GM12878 (cell line): ENCODE measurements around the gene SF3A1. TPM values are rescaled to one million over a fixed set of nuclear protein-coding genes. Genes with fewer than 3 reads are reported as not detected.

Experiments
- ATAC-seq: fragments of 200-7000 bp; cut with Tn5 transposase; 3 replicates; pipeline ENCODE4 v1.9.1; 2020; ENCODE audit warnings: mild to moderate bottlenecking, moderate library complexity
- BruUV-seq: library from RNA; stranded (reverse); fragments of 400-500 nt; replicated peaks from 2 replicates; lab custom pipeline; 2021; lab: Mats Ljungman, UMichigan
- CTCF ChIA-PET: fragments of 300-600 bp; sonication (Branson Sonifier 250); formaldehyde crosslinking; extraction: SDS; loops from one replicate; lab custom pipeline; 2021; ENCODE audit warnings: inconsistent platforms; lab: Yijun Ruan, JAX
- POLR2A ChIA-PET: fragments of 350-600 bp; formaldehyde crosslinking; extraction: SDS; loops from one replicate; lab custom pipeline; 2021; ENCODE audit warnings: inconsistent platforms; lab: Charles Lee
- RAD21 ChIA-PET: fragments of 300-600 bp; sonication (Branson Sonifier 250); formaldehyde crosslinking; loops from one replicate; lab custom pipeline; 2023; ENCODE audit warnings: antibody characterized with exemption; ENCODE audit not compliant: unreplicated experiment; lab: Charles Lee
- SMC1A ChIA-PET: fragments of 300-600 bp; sonication (Branson Sonifier 250); formaldehyde crosslinking; loops from one replicate; lab custom pipeline; 2023; ENCODE audit not compliant: unreplicated experiment, uncharacterized antibody; lab: Charles Lee
- DNase-seq: peaks from one replicate; pipeline ENCODE4 v3.0.0-alpha.2; 2011; ENCODE audit warnings: low read depth, low spot score
- FAIRE-seq: peaks from 3 replicates; lab custom pipeline; 2011; peaks lifted over from hg19 to GRCh38; lab: Jason Lieb, UNC
- H2AFZ ChIP-seq: 2 replicates; pipeline ENCODE4 v1.6.0; 2011; ENCODE audit warnings: low read depth, low read length, control low read depth; ENCODE audit not compliant: control insufficient read depth
- H3K27ac ChIP-seq: 2 replicates; pipeline ENCODE4 v1.5.1; 2011; ENCODE audit warnings: control low read depth; ENCODE audit not compliant: control insufficient read depth, insufficient read depth
- H3K27me3 ChIP-seq, 2 experiments: replicated peaks in 1 of 2; 2 replicates each; pipeline versions ENCODE4 v1.6.0 to v1.6.1; 2011; ENCODE audit warnings: low read length in 1 of 2; ENCODE audit not compliant: control insufficient read depth in 2 of 2, insufficient read depth in 2 of 2
- H3K36me3 ChIP-seq, 2 experiments: 2 replicates each; pipeline ENCODE4 v1.5.1; 2011; ENCODE audit warnings: low read length in 1 of 2; ENCODE audit not compliant: control insufficient read depth in 2 of 2, insufficient read depth in 2 of 2
- H3K4me1 ChIP-seq: 2 replicates; pipeline ENCODE4 v1.6.1; 2011; ENCODE audit warnings: mild to moderate bottlenecking, low read length, moderate library complexity, mixed read lengths; ENCODE audit not compliant: control insufficient read depth, insufficient read depth
- H3K4me2 ChIP-seq: 2 replicates; pipeline ENCODE4 v1.6.0; 2011; ENCODE audit warnings: control low read depth; ENCODE audit not compliant: control insufficient read depth, insufficient read depth
- H3K4me3 ChIP-seq: fragments of 200-600 bp; sonication (generic); 2 replicates; pipeline ENCODE4 v1.5.1; 2016
- H3K79me2 ChIP-seq: 2 replicates; pipeline ENCODE4 v1.6.0; 2011; ENCODE audit warnings: low read length; ENCODE audit not compliant: control insufficient read depth, insufficient read depth
- H3K9ac ChIP-seq: 2 replicates; pipeline ENCODE4 v1.8.0; 2011; ENCODE audit warnings: low read length, control low read depth, mixed read lengths; ENCODE audit not compliant: control insufficient read depth, insufficient read depth
- H3K9me3 ChIP-seq: replicated peaks from 3 replicates; pipeline ENCODE4 v1.5.1; 2011; ENCODE audit warnings: mild to moderate bottlenecking, low read length; ENCODE audit not compliant: control insufficient read depth, insufficient read depth
- H4K20me1 ChIP-seq: 2 replicates; pipeline ENCODE4 v1.6.0; 2011; ENCODE audit not compliant: control insufficient read depth, insufficient read depth
- BACH1 ChIP-seq: fragments of 450-650 bp; IDR thresholded peaks from 2 replicates; pipeline ENCODE4 v1.6.1; 2017; ENCODE audit warnings: mild to moderate bottlenecking, borderline replicate concordance
- BHLHE40 ChIP-seq, 2 experiments: fragments of 450-650 bp in 1 of 2; IDR thresholded peaks; 2 replicates each; pipeline ENCODE4 v1.6.1; 2011 to 2017; ENCODE audit warnings: low read depth in 2 of 2, borderline replicate concordance in 1 of 2, improper control_type of control experiment in 1 of 2, low read length in 1 of 2, mild to moderate bottlenecking in 1 of 2
- BMI1 ChIP-seq: fragments of 450-650 bp; IDR thresholded peaks from 2 replicates; pipeline ENCODE4 v1.6.1; 2016; ENCODE audit warnings: mild to moderate bottlenecking, moderate library complexity, borderline replicate concordance
- CHD2 ChIP-seq: IDR thresholded peaks from 2 replicates; pipeline ENCODE4 v1.6.1; 2011; ENCODE audit warnings: low read depth, low read length, improper control_type of control experiment, borderline replicate concordance
- CTCF ChIP-seq, 3 experiments: IDR thresholded peaks in 2 of 3; conservative IDR thresholded peaks in 1 of 3; 2 replicates each; pipeline ENCODE4 v1.5.1; 2011; ENCODE audit warnings: low read depth in 3 of 3, low read length in 3 of 3, mild to moderate bottlenecking in 3 of 3, control low read depth in 2 of 3, moderate library complexity in 2 of 3, inconsistent platforms in 1 of 3, mixed read lengths in 1 of 3; ENCODE audit not compliant: control insufficient read depth in 2 of 3, insufficient read depth in 1 of 3; ENCODE audit errors: extremely low read depth in 1 of 3
- CUX1 ChIP-seq: IDR thresholded peaks from 2 replicates; pipeline ENCODE4 v1.6.1; 2012; ENCODE audit warnings: improper control_type of control experiment, low read depth, low read length; ENCODE audit not compliant: insufficient replicate concordance
- GATAD2B ChIP-seq: fragments of 450-650 bp; conservative IDR thresholded peaks from 2 replicates; pipeline ENCODE4 v1.6.1; 2017; ENCODE audit warnings: low read depth, mild to moderate bottlenecking, moderate library complexity
- IKZF1 ChIP-seq: fragments of 450-650 bp; conservative IDR thresholded peaks from 2 replicates; pipeline ENCODE4 v1.6.1; 2017; ENCODE audit warnings: antibody characterized with exemption, mild to moderate bottlenecking
- RAD21 ChIP-seq: IDR thresholded peaks from 2 replicates; pipeline ENCODE4 v1.6.1; 2011; ENCODE audit warnings: mild to moderate bottlenecking, low read depth, low read length, moderate library complexity; ENCODE audit not compliant: insufficient read depth
- TCF12 ChIP-seq: IDR thresholded peaks from 2 replicates; pipeline ENCODE4 v1.6.1; 2011; ENCODE audit warnings: low read depth, mild to moderate bottlenecking, low read length
- WGBS: methylation state at CpG from one replicate; pipeline ENCODE4 v1.1.6; 2016; ENCODE audit warnings: low lambda C conversion rate; ENCODE audit not compliant: insufficient replicate concordance, insufficient coverage; ENCODE audit errors: missing lambda C conversion rate; 5-methylcytosine and 5-hydroxymethylcytosine counted together
- in situ Hi-C: fragments of 300-500 bp; cut with MboI; formaldehyde crosslinking; loops from 9 replicates; pipeline ENCODE4 v1.14.3; 2018; ENCODE audit warnings: mixed read lengths
- intact Hi-C: fragments of 100-400 bp; cut with micrococcal nuclease; formaldehyde crosslinking; loops from one replicate; pipeline ENCODE4 v1.14.2; 2022; ENCODE audit not compliant: unreplicated experiment
- polyA plus RNA-seq, 11 experiments: library from polyadenylated mRNA; depleted of rRNA in 4 of 11; unstranded in 6 of 11; stranded (reverse) in 5 of 11; fragments of >200 nt; fragmentation: Nextera tagmentation in 4 of 11; fragmentation: Illumina TruSeq in 1 of 11; extraction: Ambion mirVana in 4 of 11; extraction: Trizol in 1 of 11; gene quantifications; 1 replicate in 1 of 11; 2 replicates in 10 of 11; pipeline versions ENCODE4 v1.2.1 to v1.2.3, GENCODE V29; 2011 to 2016; ENCODE audit warnings: inconsistent platforms in 2 of 11, missing spikeins in 2 of 11, low read depth in 1 of 11
- total RNA-seq, 4 experiments: library from RNA; depleted of rRNA in 3 of 4; stranded (reverse); fragments of >200 nt in 3 of 4; fragmentation: Illumina TruSeq in 1 of 4; extraction: Trizol in 1 of 4; gene quantifications; 2 replicates each; pipeline versions ENCODE4 v1.2.1 to v1.2.3, GENCODE V29; 2013 to 2021

SF3A1 gene
- total and polyA plus RNA-seq, 10 of the 15 experiments (the other 5 are each of a cell fraction or from before 2014, with no cell fraction given), result 10.4 to 239 (median 46.0) TPM

GRCh38 chr22:30390974-30391691 is 34.4 kb upstream of the SF3A1 start (continued):
- no peak for TF ChIP-seq CUX1

- Histone ChIP-seq H3K36me3 (no peaks in the 10 kb centered on the region), H3K9ac (peak within 1 kb of the TSS; percentile 58), H3K4me2 (peak within 1 kb of the TSS; percentile 89), H3K27me3 (no peaks in the 10 kb centered on the region), H4K20me1 (no peaks in the 10 kb centered on the region), H3K79me2 (no peaks in the 10 kb centered on the region), H3K4me3 (peak within 1 kb of the TSS; percentile 77; the same call in 1 of the 2 replicates), H2AFZ (peak within 1 kb of the TSS; percentile 89), H3K9me3 (peaks cover 2% of the 10 kb centered on the region; the same call in 2 of the 3 replicates), H3K27ac (no peak within 1 kb of the TSS; the same call in 1 of the 2 replicates), H3K4me1 (peaks cover 15% of the 10 kb centered on the region)
- RAD21 ChIA-PET, result interaction anchor here (0.6 to 13.8 kb wide), 17 partner anchors 11 to 275 kb away, joined by 3 to 277 read pairs (median 4); partner anchors contain the start of genes CASTOR1, CCDC157, MTFP1 and SF3A1
- POLR2A ChIA-PET, result interaction anchor here (1.0 kb wide), 3 partner anchors 36 to 99 kb away, joined by 3 to 4 read pairs (median 4); partner anchors contain the start of gene CASTOR1
- FAIRE-seq, result no peak
- intact Hi-C loops (loop anchor here (1.0 to 5.0 kb wide), 3 partner anchors 99 to 280 kb away; no protein-coding TSS in a partner anchor), in situ Hi-C loops (loop anchor here (5.0 kb wide), 1 partner anchor 100 kb away; the partner anchor contains the start of gene CASTOR1)
- SMC1A ChIA-PET, result interaction anchor here (0.6 to 14.7 kb wide), 10 partner anchors 9 to 280 kb away, joined by 3 to 201 read pairs (median 3); partner anchors contain the start of gene CASTOR1
- no TSS peak for BruUV-seq
- ATAC-seq, result peak; percentile 88
- WGBS, result 5% methylated on average over 36 of the region's 95 CpGs
- CTCF ChIA-PET, result interaction anchor here (0.6 to 14.9 kb wide), 20 partner anchors 13 to 677 kb away, joined by 3 to 436 read pairs (median 3); partner anchors contain the start of genes CASTOR1 and TBC1D10A
- no peak for DNase-seq
- TF ChIP-seq TCF12 (0 out of 2 replicates have a peak, but pooled peaks have one; percentile 17), IKZF1 (peak; percentile 33; the same call in 1 of the 2 replicates), BACH1 (0 out of 2 replicates have a peak, but pooled peaks have one; percentile 39), GATAD2B (0 out of 2 replicates have a peak, but pooled peaks have one; percentile 39), BMI1 (no peak), BHLHE40 (IDR thresholded peaks at IDR 0.05; ENCODE audit: borderline replicate concordance in 1 of 2, low read depth in 2 of 2, low read length in 1 of 2) (peak; percentile 20 to 31; a peak in 2 of 4 replicates), CHD2 (no peak), CTCF (IDR thresholded peaks at IDR 0.05 in 2 of 3, conservative IDR thresholded peaks at IDR 0.05 in 1 of 3; ENCODE audit: control insufficient read depth in 2 of 3, extremely low read depth in 1 of 3, insufficient read depth in 1 of 3, low read depth in 3 of 3, low read length in 3 of 3) (peak; percentile 76 to 86 (median 83)), RAD21 (peak; percentile 85)
Observed at GRCh38 chr22:30386960-30387827, 30.5 kb upstream of the SF3A1 start, which contains the start of gene RNF215. Gene RNF215 (minus strand): TSS chr22:30387411. CDS start chr22:30387313, 98 bp downstream.
